ENCODE data around the gene PLCB1.

The PLCB1 gene

DNA sequence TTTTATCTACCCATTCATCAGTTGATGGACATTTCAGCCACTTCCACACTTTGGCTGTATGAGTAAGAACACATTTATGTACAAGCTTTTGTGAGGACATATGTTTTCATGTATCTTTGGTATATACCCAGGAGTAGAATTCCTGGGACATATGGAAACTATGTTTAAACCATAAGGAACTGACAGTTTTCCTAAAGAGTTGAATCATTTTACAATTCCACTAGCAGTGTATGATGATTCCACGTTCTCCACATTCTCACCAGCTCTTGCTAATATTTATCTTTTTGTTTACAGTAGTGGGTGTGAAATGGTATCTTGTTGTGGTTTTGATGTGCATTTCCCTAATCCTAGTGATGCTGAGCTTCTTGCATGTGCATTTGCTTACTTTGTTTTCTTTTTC, 338.1 kb downstream of the PLCB1 start:
- Histone ChIP-seq H3K4me1 (ENCODE audit: control insufficient read depth, low read length) (no peaks in the 10 kb centered on the region), H3K4me2 (ENCODE audit: low read length) (no peak overlapping the region), H3K4me3 (ENCODE audit: low read length) (no peak overlapping the region), H4K20me1 (ENCODE audit: control insufficient read depth, insufficient read depth, low read depth, low read length) (no peaks in the 10 kb centered on the region), H3F3A (ENCODE audit: control insufficient read depth, insufficient read depth) (no peaks in the 10 kb centered on the region), H3K9me2 (replicated peaks; ENCODE audit: control insufficient read depth, low read length) (no peaks in the 10 kb centered on the region), H3K79me2 (ENCODE audit: control insufficient read depth, low read length) (no peaks in the 10 kb centered on the region), H3K27me3 (ENCODE audit: control insufficient read depth, low read length) (no peaks in the 10 kb centered on the region), H3K36me3 (ENCODE audit: control insufficient read depth, low read length) (no peaks in the 10 kb centered on the region), H3K9me3 (ENCODE audit: control insufficient read depth, insufficient read depth, low read length) (no peaks in the 10 kb centered on the region), H3K27ac (ENCODE audit: low read depth, low read length) (no peak overlapping the region)
- TF ChIP-seq CTCF (IDR thresholded peaks at IDR 0.05; ENCODE audit: low read depth, low read length, poor library complexity, severe bottlenecking) (no peak), EZH2phosphoT487 (IDR thresholded peaks at IDR 0.05; ENCODE audit: borderline replicate concordance, low read length) (no peak)

GRCh38 chr20:8471465-8471864, 339.4 kb downstream of the PLCB1 start:
- Histone ChIP-seq H3K9me3 (ENCODE audit: control insufficient read depth, insufficient read depth, low read length) (no peaks in the 10 kb centered on the region), H3K27me3 (ENCODE audit: control insufficient read depth, low read length) (no peaks in the 10 kb centered on the region), H3K4me2 (ENCODE audit: low read length) (no peak overlapping the region), H3K4me3 (ENCODE audit: low read length) (no peak overlapping the region), H4K20me1 (ENCODE audit: control insufficient read depth, insufficient read depth, low read depth, low read length) (no peaks in the 10 kb centered on the region), H3K36me3 (ENCODE audit: control insufficient read depth, low read length) (no peaks in the 10 kb centered on the region), H3K9me2 (replicated peaks; ENCODE audit: control insufficient read depth, low read length) (no peaks in the 10 kb centered on the region), H3K79me2 (ENCODE audit: control insufficient read depth, low read length) (no peaks in the 10 kb centered on the region), H3K27ac (ENCODE audit: low read depth, low read length) (no peak overlapping the region), H3F3A (ENCODE audit: control insufficient read depth, insufficient read depth) (no peaks in the 10 kb centered on the region), H3K4me1 (ENCODE audit: control insufficient read depth, low read length) (no peaks in the 10 kb centered on the region)
- no peak for TF ChIP-seq EZH2phosphoT487 (IDR thresholded peaks at IDR 0.05; ENCODE audit: borderline replicate concordance, low read length)
- no peak for TF ChIP-seq CTCF (IDR thresholded peaks at IDR 0.05; ENCODE audit: low read depth, low read length, poor library complexity, severe bottlenecking)

GRCh38 chr20:8473459-8473858, 341.4 kb downstream of the PLCB1 start:
- Histone ChIP-seq H3K4me2 (ENCODE audit: low read length) (no peak overlapping the region), H3K9me2 (replicated peaks; ENCODE audit: control insufficient read depth, low read length) (no peaks in the 10 kb centered on the region), H4K20me1 (ENCODE audit: control insufficient read depth, insufficient read depth, low read depth, low read length) (no peaks in the 10 kb centered on the region), H3K27ac (ENCODE audit: low read depth, low read length) (no peak overlapping the region), H3K79me2 (ENCODE audit: control insufficient read depth, low read length) (no peaks in the 10 kb centered on the region), H3K4me1 (ENCODE audit: control insufficient read depth, low read length) (no peaks in the 10 kb centered on the region), H3K4me3 (ENCODE audit: low read length) (no peak overlapping the region), H3K27me3 (ENCODE audit: control insufficient read depth, low read length) (no peaks in the 10 kb centered on the region), H3F3A (ENCODE audit: control insufficient read depth, insufficient read depth) (no peaks in the 10 kb centered on the region), H3K36me3 (ENCODE audit: control insufficient read depth, low read length) (no peaks in the 10 kb centered on the region), H3K9me3 (ENCODE audit: control insufficient read depth, insufficient read depth, low read length) (no peaks in the 10 kb centered on the region)
- TF ChIP-seq CTCF (IDR thresholded peaks at IDR 0.05; ENCODE audit: low read depth, low read length, poor library complexity, severe bottlenecking): no peak
- no peak for TF ChIP-seq EZH2phosphoT487 (IDR thresholded peaks at IDR 0.05; ENCODE audit: borderline replicate concordance, low read length)
